Prostate gland (tissue), 2 donors: ENCODE results near the gene TMEM91. TPM values are rescaled to one million over a fixed set of nuclear protein-coding genes. Genes with fewer than 3 reads are reported as not detected.

Experiments
- DNase-seq: peaks from one replicate; pipeline ENCODE4 v3.0.0-alpha.2; 2019; ENCODE audit warnings: low spot score
- H3K27ac ChIP-seq, 2 donors: fragments of 200-600 bp; sonication (generic); 2 replicates each; pipeline ENCODE4 v1.5.1; 2017 to 2019
- H3K27me3 ChIP-seq: fragments of 200-600 bp; sonication (generic); replicated peaks from 2 replicates; pipeline ENCODE4 v1.5.1; 2019; ENCODE audit not compliant: insufficient read depth
- H3K36me3 ChIP-seq, 2 donors: fragments of 200-600 bp; sonication (generic); 1 replicate in 1 of 2; 2 replicates in 1 of 2; pipeline versions ENCODE4 v1.5.1 to v1.8.1; 2017 to 2019
- H3K4me1 ChIP-seq: fragments of 200-600 bp; sonication (generic); replicated peaks from 2 replicates; pipeline ENCODE4 v1.5.1; 2019
- H3K4me3 ChIP-seq, 2 donors: fragments of 200-600 bp; sonication (generic); 2 replicates each; pipeline ENCODE4 v1.5.1; 2017 to 2019
- H3K9me3 ChIP-seq: fragments of 200-600 bp; sonication (generic); 2 replicates; pipeline ENCODE4 v1.5.1; 2017
- CTCF ChIP-seq, 4 experiments: fragments of 200-600 bp in 2 of 4; fragments of 450-650 bp in 2 of 4; sonication (generic) in 2 of 4; IDR thresholded peaks; 1 replicate in 3 of 4; 2 replicates in 1 of 4; pipeline ENCODE4 v1.5.1; 2016 to 2019; ENCODE audit warnings: antibody characterized with exemption in 4 of 4, mild to moderate bottlenecking in 2 of 4, moderate library complexity in 2 of 4
- POLR2A ChIP-seq: fragments of 450-650 bp; IDR thresholded peaks from one replicate; pipeline ENCODE4 v1.6.1; 2016; ENCODE audit warnings: antibody characterized with exemption, mild to moderate bottlenecking
- POLR2AphosphoS5 ChIP-seq: sonication (generic); formaldehyde crosslinking; IDR thresholded peaks from one replicate; pipeline ENCODE4 v1.6.1; 2017; ENCODE audit warnings: antibody characterized with exemption
- WGBS: methylation state at CpG from one replicate; pipeline ENCODE4 v1.1.5; 2018; 5-methylcytosine and 5-hydroxymethylcytosine counted together
- intact Hi-C: fragments of 100-400 bp; cut with DNase I; formaldehyde crosslinking; loops from one replicate; pipeline ENCODE4 v1.14.2; 2022
- total RNA-seq, 2 donors: library from RNA; depleted of rRNA; stranded (reverse); fragments of >200 nt; gene quantifications; one replicate each; pipeline ENCODE4 v1.1.0, GENCODE V29; 2016

Gene TMEM91
- total RNA-seq: 10 to 100 TPM; 15.7 to 19.7 TPM

GRCh38 chr19:41376241-41376997 lies at the start of gene TMEM91:
TMEM91 (plus strand) TSS chr19:41376533; CDS start chr19:41378310, 1,777 bp downstream.
- peak; percentile 42 for DNase-seq
- peak; percentile 62 for TF ChIP-seq POLR2AphosphoS5
- no peak for TF ChIP-seq POLR2A
- TF ChIP-seq CTCF (IDR thresholded peaks at IDR 0.05): no peak

GRCh38 chr19:41327076-41327575 lies 49.2 kb upstream of the TMEM91 start:
- intact Hi-C loops: no loop called here
- peaks cover 13% of the 10 kb centered on the region for H3K4me1 ChIP-seq
- H3K36me3 ChIP-seq: no peaks in the 10 kb centered on the region
- H3K4me3 ChIP-seq: peak overlapping the region; percentile 10 to 24
- peak overlapping the region; percentile 48 to 72 for H3K27ac ChIP-seq
- TF ChIP-seq POLR2AphosphoS5: no peak
- no peak for TF ChIP-seq POLR2A
- TF ChIP-seq CTCF (IDR thresholded peaks at IDR 0.05): no peak
- no peaks in the 10 kb centered on the region for H3K9me3 ChIP-seq
- WGBS: 49% methylated on average over 13 of the region's 13 CpGs
- no peaks in the 10 kb centered on the region for H3K27me3 ChIP-seq
- DNase-seq: no peak

More at GRCh38 chr19:41376241-41376997, at the start of gene TMEM91:
- H3K27ac ChIP-seq: peak within 1 kb of the TSS; percentile 64 to 77
- no peaks in the 10 kb centered on the region for H3K9me3 ChIP-seq
- no peaks in the 10 kb centered on the region for H3K27me3 ChIP-seq
- WGBS: 4% methylated on average over 34 of the region's 47 CpGs
- intact Hi-C loops: no loop called here
- no peaks in the 10 kb centered on the region for H3K36me3 ChIP-seq
- H3K4me1 ChIP-seq: no peaks in the 10 kb centered on the region
- peak within 1 kb of the TSS; percentile 38 to 44 for H3K4me3 ChIP-seq

GRCh38 chr19:41327576-41328156 lies 48.7 kb upstream of the TMEM91 start:
- intact Hi-C loops: no loop called here
- WGBS: 23% methylated on average over 31 of the region's 33 CpGs
- DNase-seq: peak; percentile 68
- Histone ChIP-seq H3K4me1 (peaks cover 13% of the 10 kb centered on the region), H3K9me3 (no peaks in the 10 kb centered on the region), H3K36me3 (no peaks in the 10 kb centered on the region), H3K27ac (peak overlapping the region; percentile 48 to 72), H3K27me3 (no peaks in the 10 kb centered on the region), H3K4me3 (peak overlapping the region; percentile 10 to 24)
- TF ChIP-seq CTCF (IDR thresholded peaks at IDR 0.05) (no peak), POLR2AphosphoS5 (peak; percentile 32), POLR2A (peak; percentile 23)

- no peak overlapping the region for H3K4me3 ChIP-seq
- peaks cover 13% of the 10 kb centered on the region for H3K4me1 ChIP-seq
- no peaks in the 10 kb centered on the region for H3K9me3 ChIP-seq
Observed at GRCh38 chr19:41328157-41328841, 48.0 kb upstream of the TMEM91 start.

More at GRCh38 chr19:41328157-41328841, 48.0 kb upstream of the TMEM91 start:
- no peak for DNase-seq
- intact Hi-C loops: no loop called here
- Histone ChIP-seq H3K27ac (peak overlapping the region; percentile 48 to 72), H3K27me3 (no peaks in the 10 kb centered on the region), H3K36me3 (no peaks in the 10 kb centered on the region)
- TF ChIP-seq POLR2AphosphoS5 (no peak), POLR2A (no peak), CTCF (IDR thresholded peaks at IDR 0.05) (no peak)
- 54% methylated on average over 22 of the region's 22 CpGs for WGBS
